Trophoblast cell (in vitro differentiated cells and primary cell): ENCODE measurements around the gene PRTG.

Experiments used
- DNase-seq, 2 donors: peaks; one replicate each; pipeline ENCODE4 v3.0.0-alpha.2; 2016
- H2AFZ ChIP-seq: 2 replicates; pipeline ENCODE4 v1.6.1; 2013; ENCODE audit warnings: low read length, moderate library complexity, mild to moderate bottlenecking; ENCODE audit not compliant: insufficient read depth, poor library complexity
- H2AK5ac ChIP-seq: 2 replicates; pipeline ENCODE4 v1.6.1; 2013; ENCODE audit warnings: mild to moderate bottlenecking, low read length
- H2BK120ac ChIP-seq: 2 replicates; pipeline ENCODE4 v1.6.1; 2013; ENCODE audit warnings: low read length, mild to moderate bottlenecking, moderate library complexity; ENCODE audit not compliant: insufficient read depth, poor library complexity
- H2BK12ac ChIP-seq: 2 replicates; pipeline ENCODE4 v1.6.1; 2013; ENCODE audit warnings: mild to moderate bottlenecking, low read length, moderate library complexity
- H2BK5ac ChIP-seq: 2 replicates; pipeline ENCODE4 v1.6.1; 2013; ENCODE audit warnings: low read length, low read depth, moderate library complexity, mild to moderate bottlenecking; ENCODE audit not compliant: poor library complexity
- H3K14ac ChIP-seq: 2 replicates; pipeline ENCODE4 v1.6.1; 2013; ENCODE audit warnings: mild to moderate bottlenecking, low read length
- H3K18ac ChIP-seq: 2 replicates; pipeline ENCODE4 v1.6.1; 2013; ENCODE audit warnings: mild to moderate bottlenecking, low read length
- H3K23ac ChIP-seq: 2 replicates; pipeline ENCODE4 v1.6.1; 2013; ENCODE audit warnings: low read length
- H3K27ac ChIP-seq: 2 replicates; pipeline ENCODE4 v1.5.1; 2013; ENCODE audit warnings: low read depth, mild to moderate bottlenecking, inconsistent platforms, low read length, moderate library complexity
- H3K27me3 ChIP-seq: 2 replicates; pipeline ENCODE4 v1.6.1; 2013; ENCODE audit warnings: inconsistent platforms, mild to moderate bottlenecking, low read length, moderate library complexity; ENCODE audit not compliant: insufficient read depth
- H3K36me3 ChIP-seq, 2 experiments: 1 replicate in 1 of 2; 2 replicates in 1 of 2; pipeline ENCODE4 v1.6.1; 2013; ENCODE audit warnings: low read length in 2 of 2, mild to moderate bottlenecking in 2 of 2, moderate library complexity in 1 of 2; ENCODE audit not compliant: insufficient read depth in 2 of 2, control insufficient read depth in 1 of 2
- H3K4ac ChIP-seq: 2 replicates; pipeline ENCODE4 v1.6.1; 2013; ENCODE audit warnings: low read depth, mild to moderate bottlenecking, low read length, moderate library complexity
- H3K4me1 ChIP-seq, 2 experiments: 1 replicate in 1 of 2; 2 replicates in 1 of 2; pipeline ENCODE4 v1.6.1; 2013; ENCODE audit warnings: low read length in 2 of 2, mild to moderate bottlenecking in 2 of 2, moderate library complexity in 1 of 2; ENCODE audit not compliant: insufficient read depth in 2 of 2, control insufficient read depth in 1 of 2
- H3K4me2 ChIP-seq: 2 replicates; pipeline ENCODE4 v1.6.1; 2013; ENCODE audit warnings: inconsistent platforms, mild to moderate bottlenecking, low read length, moderate library complexity
- H3K4me3 ChIP-seq: 2 replicates; pipeline ENCODE4 v1.5.1; 2013; ENCODE audit warnings: mild to moderate bottlenecking, low read depth, low read length, inconsistent platforms
- H3K79me1 ChIP-seq: one replicate; pipeline ENCODE4 v1.6.1; 2013; ENCODE audit warnings: low read length
- H3K79me2 ChIP-seq: 2 replicates; pipeline ENCODE4 v1.6.1; 2013; ENCODE audit warnings: low read length, mild to moderate bottlenecking; ENCODE audit not compliant: control insufficient read depth, insufficient read depth, poor library complexity
- H3K9ac ChIP-seq: 2 replicates; pipeline ENCODE4 v1.6.1; 2013; ENCODE audit warnings: mild to moderate bottlenecking, low read length
- H3K9me3 ChIP-seq: 2 replicates; pipeline ENCODE4 v1.6.1; 2013; ENCODE audit warnings: low read depth, mild to moderate bottlenecking, control low read depth, inconsistent platforms, low read length; ENCODE audit not compliant: insufficient read depth
- H4K12ac ChIP-seq: 2 replicates; pipeline ENCODE4 v1.6.1; 2013; ENCODE audit warnings: low read depth, mild to moderate bottlenecking, low read length, moderate library complexity
- H4K8ac ChIP-seq: 2 replicates; pipeline ENCODE4 v1.6.1; 2013; ENCODE audit warnings: low read depth, mild to moderate bottlenecking, low read length, moderate library complexity
- H4K91ac ChIP-seq: one replicate; pipeline ENCODE4 v1.6.1; 2013; ENCODE audit warnings: low read depth, mild to moderate bottlenecking, low read length, moderate library complexity
- WGBS: extraction: QIAGEN DNeasy Blood & Tissue Kit; methylation state at CpG from one replicate; pipeline ENCODE4 v1.1.7; 2013; ENCODE audit warnings: missing lambda C conversion rate; ENCODE audit not compliant: insufficient read length, insufficient coverage; ENCODE audit errors: extremely low coverage; 5-methylcytosine and 5-hydroxymethylcytosine counted together

Gene PRTG

DNA sequence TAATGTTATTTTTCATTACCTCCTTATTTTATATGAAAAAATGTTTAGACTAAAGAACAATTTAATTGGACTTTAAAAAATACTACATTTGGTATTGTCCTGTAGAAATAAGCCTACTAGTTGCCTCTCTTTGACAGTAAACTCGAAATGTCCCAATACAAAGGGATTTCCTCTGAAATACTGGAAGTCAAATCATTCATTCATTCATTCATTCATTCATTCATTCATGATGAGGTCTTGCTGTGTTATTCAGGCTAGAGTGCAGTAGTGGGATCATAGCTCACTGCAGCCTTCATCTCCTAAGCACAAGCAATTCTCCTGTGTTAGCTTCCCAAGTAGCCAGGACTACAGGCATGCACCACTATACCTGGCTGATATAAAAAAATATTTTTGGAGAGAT is 104.2 kb downstream of the PRTG start:
- Histone ChIP-seq H3K27ac (no peak overlapping the region), H3K4me2 (no peak overlapping the region), H2BK5ac (no peak overlapping the region), H3K4ac (no peak overlapping the region), H2BK12ac (no peak overlapping the region), H3K4me1 (no peaks in the 10 kb centered on the region), H3K27me3 (no peaks in the 10 kb centered on the region), H3K9me3 (no peaks in the 10 kb centered on the region), H4K8ac (no peak overlapping the region), H4K12ac (no peak overlapping the region), H3K4me3 (no peak overlapping the region), H3K79me1 (no peaks in the 10 kb centered on the region), H3K14ac (no peak overlapping the region), H4K91ac (no peak overlapping the region), H2AFZ (no peak overlapping the region), H3K9ac (no peak overlapping the region), H3K79me2 (no peaks in the 10 kb centered on the region), H3K36me3 (peaks cover 35 to 47% of the 10 kb centered on the region in 2 experiments), H3K23ac (no peak overlapping the region), H3K18ac (no peak overlapping the region), H2BK120ac (no peak overlapping the region), H2AK5ac (no peak overlapping the region)
- DNase-seq: no peak
- WGBS: no CpG with 5 or more reads among the region's 1 CpG

DNA sequence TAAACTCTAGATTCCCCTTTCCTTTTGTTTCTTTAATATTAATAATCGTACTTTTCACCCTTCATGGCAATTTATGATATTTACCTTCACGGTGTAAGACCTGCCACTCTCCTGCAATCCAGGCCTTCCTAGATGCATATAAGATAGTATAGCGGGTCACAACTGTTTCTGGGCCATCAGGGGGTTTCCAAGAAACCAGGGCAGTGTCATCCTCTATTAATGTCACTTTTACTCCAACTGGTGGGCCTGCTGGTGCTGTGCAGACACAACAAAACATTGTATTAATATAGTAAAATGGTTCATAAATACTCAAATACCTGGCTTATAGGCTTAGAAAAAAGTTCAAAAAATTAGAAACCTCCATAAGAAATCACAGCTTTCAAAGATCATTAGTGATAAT is 105.9 kb downstream of the PRTG start:
- no peak overlapping the region for H3K27ac ChIP-seq

DNA sequence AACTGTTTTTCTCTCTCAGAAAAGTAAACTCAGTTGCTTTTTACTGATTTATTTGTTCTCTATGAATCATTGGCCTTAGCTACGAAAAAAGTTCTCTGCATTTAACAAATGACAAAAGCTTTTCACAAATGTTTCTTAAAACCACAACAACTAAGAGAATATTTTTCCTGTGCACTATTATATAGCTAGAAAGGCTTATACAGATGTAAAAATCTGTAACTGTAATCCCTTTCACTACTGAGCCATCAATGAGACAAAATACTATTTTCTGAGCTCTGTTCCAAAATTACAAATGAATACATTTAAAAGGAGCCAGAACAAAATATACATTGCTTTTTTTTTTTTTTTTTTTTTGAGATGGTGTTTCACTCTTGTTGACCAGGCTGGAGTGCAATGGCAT is 109.2 kb downstream of the PRTG start:
- Histone ChIP-seq H3K23ac (no peak overlapping the region), H3K4me2 (no peak overlapping the region), H2BK12ac (no peak overlapping the region), H3K27me3 (no peaks in the 10 kb centered on the region), H3K4me1 (no peaks in the 10 kb centered on the region), H3K36me3 (peaks cover 26 to 34% of the 10 kb centered on the region in 2 experiments), H3K9me3 (no peaks in the 10 kb centered on the region), H4K8ac (no peak overlapping the region), H3K14ac (no peak overlapping the region), H2BK120ac (no peak overlapping the region), H4K91ac (no peak overlapping the region), H3K18ac (no peak overlapping the region), H3K79me2 (no peaks in the 10 kb centered on the region), H3K79me1 (no peaks in the 10 kb centered on the region), H3K9ac (no peak overlapping the region), H3K4me3 (no peak overlapping the region), H2AK5ac (no peak overlapping the region), H3K4ac (no peak overlapping the region), H4K12ac (no peak overlapping the region), H2BK5ac (no peak overlapping the region), H3K27ac (no peak overlapping the region), H2AFZ (no peak overlapping the region)
- no CpG with 5 or more reads among the region's 1 CpG for WGBS
- no peak for DNase-seq

More for the DNA sequence above, 105.9 kb downstream of the PRTG start:
- Histone ChIP-seq H3K4ac (no peak overlapping the region), H2BK12ac (no peak overlapping the region), H2BK120ac (no peak overlapping the region), H3K79me1 (no peaks in the 10 kb centered on the region), H3K4me3 (no peak overlapping the region), H3K9me3 (no peaks in the 10 kb centered on the region), H3K27me3 (no peaks in the 10 kb centered on the region), H2AFZ (no peak overlapping the region), H2BK5ac (no peak overlapping the region), H3K14ac (no peak overlapping the region), H2AK5ac (no peak overlapping the region), H3K9ac (no peak overlapping the region), H4K12ac (no peak overlapping the region), H3K36me3 (peaks cover 29 to 46% of the 10 kb centered on the region in 2 experiments), H3K4me2 (no peak overlapping the region), H3K23ac (no peak overlapping the region), H4K91ac (no peak overlapping the region), H3K4me1 (no peaks in the 10 kb centered on the region), H3K18ac (no peak overlapping the region), H3K79me2 (no peaks in the 10 kb centered on the region), H4K8ac (no peak overlapping the region)
- WGBS: no CpG with 5 or more reads among the region's 3 CpGs
- no peak for DNase-seq

DNA sequence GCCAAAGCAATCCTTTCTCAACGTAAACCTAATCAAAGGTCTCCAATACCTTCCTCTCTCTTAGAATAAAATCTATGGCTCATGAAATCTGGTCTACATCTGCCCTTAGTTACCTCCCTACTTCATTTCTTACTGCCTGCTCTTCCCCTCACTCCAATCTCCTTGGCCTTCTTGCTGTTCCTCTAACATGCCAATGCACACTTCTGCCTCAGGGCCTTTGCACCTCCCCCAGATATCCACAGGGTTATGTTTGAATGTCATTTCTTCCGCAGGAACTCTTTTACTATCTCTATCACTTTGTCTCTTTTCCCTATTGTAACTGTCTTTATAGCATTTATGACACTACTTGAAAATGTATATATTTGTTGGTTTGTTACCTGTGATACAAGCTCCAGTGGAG is 110.5 kb downstream of the PRTG start:
- Histone ChIP-seq H3K4me3 (no peak overlapping the region), H2BK12ac (no peak overlapping the region), H3K18ac (no peak overlapping the region), H3K27ac (no peak overlapping the region), H3K14ac (no peak overlapping the region), H2BK5ac (no peak overlapping the region), H3K9me3 (no peaks in the 10 kb centered on the region), H3K4me2 (no peak overlapping the region), H2BK120ac (no peak overlapping the region), H2AFZ (no peak overlapping the region), H4K12ac (no peak overlapping the region), H3K4ac (no peak overlapping the region), H3K36me3 (peaks cover 32 to 42% of the 10 kb centered on the region in 2 experiments), H3K9ac (no peak overlapping the region), H3K79me1 (no peaks in the 10 kb centered on the region), H4K91ac (no peak overlapping the region), H3K23ac (no peak overlapping the region), H3K4me1 (no peaks in the 10 kb centered on the region), H2AK5ac (no peak overlapping the region), H3K27me3 (no peaks in the 10 kb centered on the region), H3K79me2 (no peaks in the 10 kb centered on the region), H4K8ac (no peak overlapping the region)
- WGBS: no CpG with 5 or more reads among the region's 2 CpGs
- no peak for DNase-seq
